HCT116 (cell line): ENCODE measurements around the gene ZNF302. TPM values are rescaled to one million over a fixed set of nuclear protein-coding genes. Genes with fewer than 3 reads are reported as not detected.
"Not testable (repeated sequence)": the region's sequence is repeated elsewhere in the genome, so short reads cannot be mapped to it uniquely, and the experiment has no call there.

Experiments
- ATAC-seq: fragments of 200-7000 bp; cut with Tn5 transposase; 2 replicates; pipeline ENCODE4 v1.9.1; 2020; ENCODE audit warnings: mild to moderate bottlenecking, moderate library complexity
- BruUV-seq: library from RNA; stranded (reverse); fragments of 400-500 nt; replicated peaks from 2 replicates; lab custom pipeline; 2021; lab: Mats Ljungman, UMichigan
- CTCF ChIA-PET: fragments of 300-600 bp; sonication (Branson Sonifier 250); formaldehyde crosslinking; loops from one replicate; lab custom pipeline; 2021; ENCODE audit warnings: antibody characterized with exemption; lab: Charles Lee
- POLR2A ChIA-PET: fragments of 300-600, 350-600 bp; sonication (Branson Sonifier 250); formaldehyde crosslinking; loops from one replicate; lab custom pipeline; 2021; ENCODE audit warnings: antibody characterized with exemption; lab: Charles Lee
- RAD21 ChIA-PET, 2 experiments: fragments of 300-600 bp; sonication (Branson Sonifier 250); formaldehyde crosslinking; loops; one replicate each; lab custom pipeline; 2023; ENCODE audit warnings: low total read pairs in 2 of 2; ENCODE audit not compliant: uncharacterized antibody in 2 of 2, unreplicated experiment in 2 of 2, low non-redundant PET in 1 of 2; lab: Charles Lee
- DNase-seq: peaks from one replicate; pipeline ENCODE4 v3.0.0-alpha.2; 2010; ENCODE audit warnings: low read depth, low spot score
- H2AFZ ChIP-seq: fragments of 200-600 bp; shearing (Covaris generic), sonication (generic); 2 replicates; pipeline ENCODE4 v1.6.1; 2017; ENCODE audit warnings: low read depth, mixed run types, mixed read lengths, antibody characterized with exemption, low read length; ENCODE audit not compliant: poor library complexity, severe bottlenecking
- H3K27ac ChIP-seq: 2 replicates; pipeline ENCODE4 v1.5.1; 2012; ENCODE audit warnings: low read depth, low read length
- H3K27me3 ChIP-seq: fragments of 200-600 bp; sonication (generic); 2 replicates; pipeline ENCODE4 v1.6.1; 2016; ENCODE audit warnings: mixed run types, low read length, mixed read lengths; ENCODE audit not compliant: insufficient read depth
- H3K36me3 ChIP-seq, 2 experiments: fragments of 200-500 bp in 1 of 2; fragments of 200-600 bp in 1 of 2; sonication (Bioruptor generic) in 1 of 2; sonication (generic) in 1 of 2; 2 replicates each; pipeline versions ENCODE4 v1.5.1 to v1.6.1; 2014 to 2016; ENCODE audit warnings: low read length in 2 of 2, inconsistent platforms in 1 of 2, mixed read lengths in 1 of 2, mixed run types in 1 of 2; ENCODE audit not compliant: insufficient read depth in 2 of 2, control insufficient read depth in 1 of 2
- H3K4me1 ChIP-seq, 2 experiments: fragments of 200-600 bp in 1 of 2; sonication (generic) in 1 of 2; 2 replicates each; pipeline versions ENCODE4 v1.5.1 to v1.6.1; 2012 to 2017; ENCODE audit warnings: low read length in 2 of 2, inconsistent platforms in 1 of 2, mild to moderate bottlenecking in 1 of 2, mixed read lengths in 1 of 2, mixed run types in 1 of 2, moderate library complexity in 1 of 2; ENCODE audit not compliant: insufficient read depth in 2 of 2, control insufficient read depth in 1 of 2
- H3K4me2 ChIP-seq: fragments of 200-600 bp; sonication (generic); 2 replicates; pipeline ENCODE4 v1.6.1; 2017; ENCODE audit warnings: mixed run types, low read length, mixed read lengths
- H3K4me3 ChIP-seq, 2 experiments: fragments of 200-600 bp in 1 of 2; sonication (generic) in 1 of 2; replicated peaks in 1 of 2; 2 replicates each; pipeline ENCODE4 v1.5.1; 2011 to 2016; ENCODE audit warnings: low read length in 2 of 2, control low read depth in 1 of 2, low read depth in 1 of 2, mild to moderate bottlenecking in 1 of 2, mixed read lengths in 1 of 2, mixed run types in 1 of 2
- H3K79me2 ChIP-seq: fragments of 200-600 bp; sonication (generic); 2 replicates; pipeline ENCODE4 v1.6.1; 2017; ENCODE audit warnings: mild to moderate bottlenecking, mixed run types, low read length, moderate library complexity, mixed read lengths; ENCODE audit not compliant: insufficient read depth
- H3K9ac ChIP-seq: fragments of 200-600 bp; sonication (generic); 2 replicates; pipeline ENCODE4 v1.6.1; 2016; ENCODE audit warnings: low read length, mixed read lengths
- H3K9me2 ChIP-seq: fragments of 200-600 bp; sonication (generic), shearing (Covaris generic); 2 replicates; pipeline ENCODE4 v1.6.1; 2017; ENCODE audit warnings: mixed run types, mild to moderate bottlenecking, moderate library complexity; ENCODE audit not compliant: insufficient read depth
- H3K9me3 ChIP-seq, 2 experiments: fragments of 200-500 bp in 1 of 2; fragments of 200-600 bp in 1 of 2; sonication (Bioruptor generic) in 1 of 2; sonication (generic) in 1 of 2; 2 replicates each; pipeline ENCODE4 v1.6.1; 2014 to 2017; ENCODE audit warnings: low read length in 2 of 2, mixed read lengths in 2 of 2, inconsistent platforms in 1 of 2, low read depth in 1 of 2, mild to moderate bottlenecking in 1 of 2, mixed run types in 1 of 2, moderate library complexity in 1 of 2; ENCODE audit not compliant: control insufficient read depth in 1 of 2, insufficient read depth in 1 of 2
- H4K20me1 ChIP-seq: fragments of 200-600 bp; sonication (generic), shearing (Covaris generic); 2 replicates; pipeline ENCODE4 v1.6.1; 2017; ENCODE audit warnings: mixed run types, mild to moderate bottlenecking, moderate library complexity; ENCODE audit not compliant: insufficient read depth
- CBX3 ChIP-seq: IDR thresholded peaks from 2 replicates; pipeline ENCODE4 v1.6.1; 2012; ENCODE audit warnings: low read depth
- CEBPB ChIP-seq: IDR thresholded peaks from 2 replicates; pipeline ENCODE4 v1.6.1; 2012; ENCODE audit warnings: low read depth
- EZH2 ChIP-seq: fragments of 200-600 bp; sonication (generic); IDR thresholded peaks from 2 replicates; pipeline ENCODE4 v1.6.1; 2017; ENCODE audit warnings: antibody characterized with exemption, mixed run types
- EZH2phosphoT487 ChIP-seq: fragments of 200-600 bp; IDR thresholded peaks from 2 replicates; pipeline ENCODE4 v1.6.1; 2018; ENCODE audit warnings: antibody characterized with exemption, borderline replicate concordance
- JUND ChIP-seq: IDR thresholded peaks from 2 replicates; pipeline ENCODE4 v1.6.1; 2012
- MAX ChIP-seq: IDR thresholded peaks from 2 replicates; pipeline ENCODE4 v1.6.1; 2012
- RAD21 ChIP-seq: IDR thresholded peaks from 2 replicates; pipeline ENCODE4 v1.6.1; 2012; ENCODE audit warnings: low read depth, mild to moderate bottlenecking
- SIN3A ChIP-seq: IDR thresholded peaks from 2 replicates; pipeline ENCODE4 v1.6.1; 2012; ENCODE audit warnings: low read depth
- SP1 ChIP-seq: IDR thresholded peaks from 2 replicates; pipeline ENCODE4 v1.6.1; 2012; ENCODE audit warnings: low read depth
- SRF ChIP-seq: IDR thresholded peaks from 2 replicates; pipeline ENCODE4 v1.6.1; 2012; ENCODE audit warnings: low read depth
- YY1 ChIP-seq: IDR thresholded peaks from 2 replicates; pipeline ENCODE4 v1.6.1; 2011; ENCODE audit warnings: low read length, low read depth, moderate library complexity, mild to moderate bottlenecking; ENCODE audit not compliant: insufficient replicate concordance; ENCODE audit errors: extremely low read depth
- ZFX ChIP-seq: fragments of 450-650 bp; IDR thresholded peaks from 2 replicates; pipeline ENCODE4 v1.6.1; 2017
- ZNF274 ChIP-seq: fragments of 200-500 bp; sonication (Bioruptor generic); IDR thresholded peaks from 2 replicates; pipeline ENCODE4 v1.6.1; 2014; ENCODE audit warnings: mild to moderate bottlenecking, low read depth, low read length, inconsistent platforms
- intact Hi-C: fragments of 100-400 bp; cut with micrococcal nuclease; formaldehyde crosslinking; loops from 2 replicates; pipeline ENCODE4 v1.10.0; 2022
- total RNA-seq: library from RNA; stranded (reverse); gene quantifications from one replicate; pipeline ENCODE4 v1.2.1, GENCODE V29; 2021; ENCODE audit not compliant: unreplicated experiment
- TF ChIP-seq, protein P1 (sequence below): IDR thresholded peaks from 2 replicates; pipeline ENCODE4 v1.6.1; 2012

The ZNF302 gene
- total RNA-seq, 1 experiment from 2014 or later, result 9.9 TPM

- peaks cover 0 to 3% of the 10 kb centered on the region in 2 experiments; a peak in 1 of 4 replicates for H3K4me1 ChIP-seq
- H3K79me2 ChIP-seq, result no peaks in the 10 kb centered on the region
- no peaks in the 10 kb centered on the region for H4K20me1 ChIP-seq
- ChIA-PET CTCF (no interaction called here), POLR2A (interaction anchor here (0.7 kb wide), 1 partner anchor 11 kb away, joined by 3 read pairs; the partner anchor contains the start of gene ZNF302), RAD21 (no interaction called here)
- H3K36me3 ChIP-seq, result no peaks in the 10 kb centered on the region
- no peak overlapping the region for H3K27ac ChIP-seq
- H3K27me3 ChIP-seq, result no peaks in the 10 kb centered on the region
- no peak overlapping the region for H3K4me2 ChIP-seq
- no TSS peak for BruUV-seq
- no peaks in the 10 kb centered on the region for H3K9me2 ChIP-seq
- TF ChIP-seq CEBPB (no peak), CBX3 (no peak), MAX (no peak)
- TF ChIP-seq, protein P1, sequence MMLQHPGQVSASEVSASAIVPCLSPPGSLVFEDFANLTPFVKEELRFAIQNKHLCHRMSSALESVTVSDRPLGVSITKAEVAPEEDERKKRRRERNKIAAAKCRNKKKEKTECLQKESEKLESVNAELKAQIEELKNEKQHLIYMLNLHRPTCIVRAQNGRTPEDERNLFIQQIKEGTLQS, result no peak
- H2AFZ ChIP-seq, result no peak overlapping the region
- DNase-seq, result no peak
- H3K4me3 ChIP-seq, result no peak overlapping the region
- intact Hi-C loops, result no loop called here
- H3K9me3 ChIP-seq, result no peaks in the 10 kb centered on the region
- ATAC-seq, result no peak
- no peak overlapping the region for H3K9ac ChIP-seq
Observed at GRCh38 chr19:34666958-34667265, 10.6 kb upstream of the ZNF302 start.

GRCh38 chr19:34667349-34668076 is 10.0 kb upstream of the ZNF302 start:
- TF ChIP-seq EZH2phosphoT487 (no peak), SIN3A (no peak), EZH2 (no peak), RAD21 (no peak), SP1 (no peak), SRF (no peak), JUND (no peak), ZFX (no peak), YY1 (no peak), ZNF274 (no peak), CEBPB (no peak)
- Histone ChIP-seq H3K36me3 (no peaks in the 10 kb centered on the region), H3K9me3 (no peaks in the 10 kb centered on the region), H3K4me1 (peaks cover 0 to 3% of the 10 kb centered on the region in 2 experiments; a peak in 1 of 4 replicates), H3K27ac (no peak overlapping the region; the same call in 1 of the 2 replicates), H4K20me1 (no peaks in the 10 kb centered on the region), H3K79me2 (no peaks in the 10 kb centered on the region), H3K4me2 (no peak overlapping the region), H3K9me2 (no peaks in the 10 kb centered on the region), H3K4me3 (no peak overlapping the region), H2AFZ (no peak overlapping the region), H3K9ac (no peak overlapping the region), H3K27me3 (no peaks in the 10 kb centered on the region)
- no TSS peak for BruUV-seq
- RAD21 ChIA-PET, result no interaction called here
- intact Hi-C loops, result no loop called here
- no peak for DNase-seq
- CTCF ChIA-PET, result no interaction called here
- POLR2A ChIA-PET, result interaction anchor here (0.7 kb wide), 1 partner anchor 10 kb away, joined by 3 read pairs; the partner anchor contains the start of gene ZNF302
- ATAC-seq, result no peak

DNA sequence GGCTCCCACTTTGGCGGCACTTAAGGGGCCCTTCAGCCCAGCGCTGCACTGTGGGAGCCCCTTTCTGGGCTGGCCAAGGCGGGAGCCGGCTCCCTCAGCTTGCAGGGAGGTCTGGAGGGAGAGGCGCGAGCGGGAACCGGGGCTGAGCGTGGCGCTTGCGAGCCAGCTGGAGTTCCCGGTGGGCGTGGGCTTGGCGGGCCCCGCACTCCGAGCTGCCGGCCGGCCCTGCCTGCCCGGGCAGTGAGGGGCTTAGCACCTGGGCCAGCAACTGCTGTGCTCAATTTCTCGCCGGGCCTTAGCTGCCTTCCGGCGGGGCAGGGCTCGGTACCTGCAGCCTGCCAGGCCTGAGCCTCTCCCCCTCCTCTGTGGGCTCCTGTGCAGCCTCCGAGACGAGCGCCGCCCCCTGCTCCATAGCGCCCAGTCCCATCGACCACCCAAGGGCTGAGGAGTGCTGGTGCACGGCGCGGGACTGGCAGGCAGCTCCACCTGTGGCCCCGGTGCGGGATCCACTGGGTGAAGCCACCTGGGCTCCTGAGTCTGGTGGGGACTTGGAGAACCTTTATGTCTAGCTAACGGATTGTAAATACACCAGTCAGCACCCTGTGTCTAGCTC is 9.3 kb upstream of the ZNF302 start:
- H3K27me3 ChIP-seq, POLR2A ChIA-PET, H3K27ac ChIP-seq, RAD21 ChIA-PET, H3K9me3 ChIP-seq, H3K4me1 ChIP-seq, intact Hi-C loops, H4K20me1 ChIP-seq, DNase-seq, CTCF ChIA-PET, H3K4me2 ChIP-seq, ATAC-seq, BruUV-seq, H3K4me3 ChIP-seq, H3K9me2 ChIP-seq, H3K36me3 ChIP-seq, H3K9ac ChIP-seq, H2AFZ ChIP-seq, H3K79me2 ChIP-seq: not testable (repeated sequence)
